Transverse colon (tissue), 4 donors: ENCODE measurements around the gene OR5D16. TPM values are rescaled to one million over a fixed set of nuclear protein-coding genes. Genes with fewer than 3 reads are reported as not detected.

Experiments used
- DNase-seq: peaks from one replicate; pipeline ENCODE4 v3.0.0-alpha.2; 2019
- H3K27ac ChIP-seq, 4 donors: fragments of 200-600 bp; sonication (generic); 2 replicates each; pipeline ENCODE4 v1.5.1; 2016 to 2018; ENCODE audit warnings: inconsistent platforms in 4 of 4
- H3K27me3 ChIP-seq: fragments of 200-600 bp; sonication (generic); 2 replicates; pipeline ENCODE4 v1.5.1; 2017; ENCODE audit warnings: inconsistent platforms
- H3K36me3 ChIP-seq, 4 donors: fragments of 200-600 bp; sonication (generic); 2 replicates each; pipeline ENCODE4 v1.5.1; 2017 to 2019; ENCODE audit warnings: inconsistent platforms in 4 of 4
- H3K4me1 ChIP-seq, 4 donors: fragments of 200-600 bp; sonication (generic); 2 replicates each; pipeline ENCODE4 v1.5.1; 2017 to 2020; ENCODE audit warnings: inconsistent platforms in 4 of 4
- H3K4me3 ChIP-seq, 4 donors: fragments of 200-600 bp; sonication (generic); 1 replicate in 1 of 4; 2 replicates in 3 of 4; pipeline versions ENCODE4 v1.5.1 to v1.6.1; 2017 to 2019; ENCODE audit warnings: inconsistent platforms in 4 of 4
- H3K9me3 ChIP-seq, 2 donors: fragments of 200-600 bp; sonication (generic); 2 replicates each; pipeline ENCODE4 v1.5.1; 2017 to 2019; ENCODE audit warnings: inconsistent platforms in 2 of 2
- CTCF ChIP-seq, 5 experiments: fragments of 200-600 bp in 3 of 5; fragments of 450-650 bp in 2 of 5; sonication (generic) in 3 of 5; IDR thresholded peaks; 1 replicate in 2 of 5; 2 replicates in 3 of 5; pipeline ENCODE4 v1.5.1; 2016 to 2017; ENCODE audit warnings: antibody characterized with exemption in 5 of 5, inconsistent platforms in 3 of 5, mild to moderate bottlenecking in 2 of 5, moderate library complexity in 1 of 5
- EP300 ChIP-seq: sonication (generic); formaldehyde crosslinking; IDR thresholded peaks from one replicate; pipeline ENCODE4 v1.6.1; 2017; ENCODE audit warnings: antibody characterized with exemption, low read depth
- POLR2A ChIP-seq: fragments of 450-650 bp; IDR thresholded peaks from one replicate; pipeline ENCODE4 v1.6.1; 2016; ENCODE audit warnings: antibody characterized with exemption, mild to moderate bottlenecking, moderate library complexity
- POLR2AphosphoS5 ChIP-seq, 3 donors: sonication (generic); formaldehyde crosslinking; IDR thresholded peaks; one replicate each; pipeline ENCODE4 v1.6.1; 2016; ENCODE audit warnings: antibody characterized with exemption in 3 of 3
- WGBS, 2 donors: methylation state at CpG; one replicate each; pipeline ENCODE4 v1.1.5; 2018; ENCODE audit warnings: low coverage in 1 of 2; 5-methylcytosine and 5-hydroxymethylcytosine counted together
- in situ Hi-C, 4 donors: fragments of 200-750 bp; cut with MboI; loops; one replicate each; pipeline versions ENCODE4 v1.15.0 to v1.15.1; 2017; ENCODE audit warnings: low sequenced_read_pairs in 3 of 4, low pct_ligation_motif_present in 1 of 4, low pct_unique_long_range_greater_than_20kb in 1 of 4
- intact Hi-C: fragments of 100-400 bp; cut with DNase I; formaldehyde crosslinking; loops from one replicate; pipeline ENCODE4 v1.15.1; 2023; ENCODE audit warnings: low total_unique reads
- total RNA-seq, 4 donors: library from RNA; depleted of rRNA; stranded (reverse); fragments of >200 nt; gene quantifications; one replicate each; pipeline ENCODE4 v1.1.0, GENCODE V29; 2016

Gene OR5D16
- not detected for total RNA-seq

GRCh38 chr11:55838452-55838851, at the start of gene OR5D16:
OR5D16 (plus strand) TSS chr11:55838752; CDS start chr11:55838752, 0 bp downstream.
- no peaks in the 10 kb centered on the region for H3K9me3 ChIP-seq
- no peaks in the 10 kb centered on the region for H3K4me1 ChIP-seq
- no peaks in the 10 kb centered on the region for H3K27me3 ChIP-seq
- 36 to 52% methylated on average over 3 of the region's 3 CpGs for WGBS, 2 donors
- H3K27ac ChIP-seq, result no peak within 1 kb of the TSS
- no peak within 1 kb of the TSS for H3K4me3 ChIP-seq
- intact Hi-C loops (no loop called here), in situ Hi-C loops (no loop called here)
- no peaks in the 10 kb centered on the region for H3K36me3 ChIP-seq
- TF ChIP-seq POLR2A (no peak), EP300 (no peak), POLR2AphosphoS5 (IDR thresholded peaks at IDR 0.05) (no peak), CTCF (IDR thresholded peaks at IDR 0.05) (no peak)
- DNase-seq, result no peak

GRCh38 chr11:55791606-55792005, 46.9 kb upstream of the OR5D16 start:
- Histone ChIP-seq H3K9me3 (no peaks in the 10 kb centered on the region), H3K4me3 (no peak overlapping the region), H3K36me3 (no peaks in the 10 kb centered on the region), H3K4me1 (no peaks in the 10 kb centered on the region), H3K27me3 (no peaks in the 10 kb centered on the region), H3K27ac (no peak overlapping the region)
- TF ChIP-seq EP300, result no peak
- no peak for TF ChIP-seq POLR2AphosphoS5 (IDR thresholded peaks at IDR 0.05)
- TF ChIP-seq POLR2A, result no peak
- TF ChIP-seq CTCF (IDR thresholded peaks at IDR 0.05), result no peak
- WGBS, 2 donors, result 64 to 89% methylated on average over 1 of the region's 1 CpG
- no peak for DNase-seq
- in situ Hi-C loops (loop anchor here in 2 of 4 donors (25.0 kb wide), 2 partner anchors 104 to 379 kb away; no protein-coding TSS in a partner anchor), intact Hi-C loops (no loop called here)

GRCh38 chr11:55793321-55793720, 45.2 kb upstream of the OR5D16 start:
- Histone ChIP-seq H3K27ac (no peak overlapping the region), H3K4me3 (no peak overlapping the region), H3K4me1 (no peaks in the 10 kb centered on the region), H3K27me3 (no peaks in the 10 kb centered on the region), H3K36me3 (no peaks in the 10 kb centered on the region), H3K9me3 (no peaks in the 10 kb centered on the region)
- no peak for TF ChIP-seq CTCF (IDR thresholded peaks at IDR 0.05)
- TF ChIP-seq POLR2A, result no peak
- no peak for TF ChIP-seq EP300
- TF ChIP-seq POLR2AphosphoS5 (IDR thresholded peaks at IDR 0.05), result no peak
- DNase-seq, result no peak
- intact Hi-C loops, result no loop called here
- WGBS, 2 donors, result 0 to 76% methylated on average over 1 to 2 of the region's 2 CpGs
- in situ Hi-C loops, result loop anchor here in 2 of 4 donors (25.0 kb wide), 2 partner anchors 106 to 381 kb away; no protein-coding TSS in a partner anchor

- no peak within 1 kb of the TSS for H3K4me3 ChIP-seq
- H3K27ac ChIP-seq, result no peak within 1 kb of the TSS
- no peaks in the 10 kb centered on the region for H3K9me3 ChIP-seq
- H3K4me1 ChIP-seq, result no peaks in the 10 kb centered on the region
- intact Hi-C loops, result no loop called here
- in situ Hi-C loops, result loop anchor here in 2 of 4 donors (25.0 kb wide), 2 partner anchors 108 to 383 kb away; no protein-coding TSS in a partner anchor
- TF ChIP-seq EP300 (no peak), POLR2AphosphoS5 (IDR thresholded peaks at IDR 0.05) (no peak), CTCF (IDR thresholded peaks at IDR 0.05) (no peak), POLR2A (no peak)
- H3K36me3 ChIP-seq, result no peaks in the 10 kb centered on the region
- no peaks in the 10 kb centered on the region for H3K27me3 ChIP-seq
- DNase-seq, result no peak
Measured at GRCh38 chr11:55795256-55795655, 43.3 kb upstream of the OR5D16 start, which contains the start of gene OR5D14. OR5D14 (plus strand) TSS chr11:55795556; CDS start chr11:55795556, 0 bp downstream.
